Measurements from ENCODE around the gene SNRPD1. TPM values are rescaled to one million over a fixed set of nuclear protein-coding genes. Genes with fewer than 3 reads are reported as not detected.

Gene SNRPD1
- total RNA-seq, 1 experiment from 2014 or later, result 94.2 TPM

- ATAC-seq, result peak; percentile 69
- H3K9me3 ChIP-seq (ENCODE audit: control insufficient read depth, insufficient read depth, low read depth, low read length), result no peaks in the 10 kb centered on the region
- POLR2A ChIA-PET, result interaction anchor here (0.6 kb wide), 1 partner anchor 33 kb away, joined by 9 read pairs; no protein-coding TSS in a partner anchor
- intact Hi-C loops (cut with micrococcal nuclease; ENCODE audit: unreplicated experiment), result no loop called here
- no peak overlapping the region for H3K27ac ChIP-seq (ENCODE audit: low read length)
- CTCF ChIA-PET, result no interaction called here
- no TSS peak for BruUV-seq (replicated peaks)
- no peak for DNase-seq (ENCODE audit: low read depth, low spot score)
- H3K27me3 ChIP-seq (ENCODE audit: control insufficient read depth, insufficient read depth, low read length), result no peaks in the 10 kb centered on the region
- in situ Hi-C loops (cut with HindIII; ENCODE audit: low pct_unique_long_range_greater_than_20kb, low sequenced_read_pairs), result no loop called here
- H3K4me3 ChIP-seq (ENCODE audit: low read depth in 2 of 2, low read length in 2 of 2), result no peak overlapping the region
- peaks cover 10% of the 10 kb centered on the region; the same call in 1 of the 2 replicates for H3K4me1 ChIP-seq (ENCODE audit: control insufficient read depth, insufficient read depth, low read length)
- TF ChIP-seq POLR2AphosphoS5 (IDR thresholded peaks at IDR 0.05; ENCODE audit: low read depth, low read length), result no peak
- no peaks in the 10 kb centered on the region; the same call in 1 of the 2 replicates for H3K36me3 ChIP-seq (ENCODE audit: control insufficient read depth, insufficient read depth, low read length)
These were observed 18.4 kb upstream of the SNRPD1 start for GRCh38 chr18:21593540-21594257.

- Histone ChIP-seq H3K27ac (ENCODE audit: low read length) (peak overlapping the region; percentile 39; the same call in 1 of the 2 replicates), H3K36me3 (ENCODE audit: control insufficient read depth, insufficient read depth, low read length) (peaks cover 12% of the 10 kb centered on the region), H3K4me3 (ENCODE audit: low read depth in 2 of 2, low read length in 2 of 2) (peak overlapping the region in 1 of 2 experiments; percentile 94; a peak in 1 of 4 replicates), H3K4me1 (ENCODE audit: control insufficient read depth, insufficient read depth, low read length) (peaks cover 10% of the 10 kb centered on the region; the same call in 1 of the 2 replicates), H3K27me3 (ENCODE audit: control insufficient read depth, insufficient read depth, low read length) (no peaks in the 10 kb centered on the region), H3K9me3 (ENCODE audit: control insufficient read depth, insufficient read depth, low read depth, low read length) (no peaks in the 10 kb centered on the region)
- BruUV-seq (replicated peaks), result no TSS peak
- DNase-seq (ENCODE audit: low read depth, low spot score) (no peak), ATAC-seq (no peak)
- CTCF ChIA-PET, result no interaction called here
- in situ Hi-C loops (cut with HindIII; ENCODE audit: low pct_unique_long_range_greater_than_20kb, low sequenced_read_pairs) (no loop called here), intact Hi-C loops (cut with micrococcal nuclease; ENCODE audit: unreplicated experiment) (no loop called here)
- POLR2A ChIA-PET, result interaction anchor here (0.6 to 0.9 kb wide), 3 partner anchors 8 to 22 kb away, joined by 3 to 4 read pairs (median 4); partner anchors contain the start of gene SNRPD1
- no peak for TF ChIP-seq CTCF (IDR thresholded peaks at IDR 0.05)
- TF ChIP-seq POLR2AphosphoS5 (IDR thresholded peaks at IDR 0.05; ENCODE audit: low read depth, low read length), result no peak
- no peak for TF ChIP-seq TCF7L2 (IDR thresholded peaks at IDR 0.05; ENCODE audit: low read depth, low read length)
- no peak for TF ChIP-seq REST (IDR thresholded peaks at IDR 0.05; ENCODE audit: insufficient read depth in 1 of 2, low read depth in 2 of 2, low read length in 1 of 2)
These were observed 14.5 kb upstream of the SNRPD1 start for GRCh38 chr18:21597620-21598019.

Data from Panc1 (cell line).